GM21825 (cell line): ENCODE measurements around the gene MINAR1.
"Not testable (repeated sequence)": the region's sequence is repeated elsewhere in the genome, so short reads cannot be mapped to it uniquely, and the experiment has no call there.

Experiments
- ATAC-seq: cut with Tn5 transposase; IDR thresholded peaks from one replicate; pipeline ENCODE4 v1.9.1; 2021; ENCODE audit warnings: mild to moderate bottlenecking, moderate library complexity; ENCODE audit not compliant: unreplicated experiment

MINAR1 gene

GRCh38 chr15:79431636-79432344, at the start of gene MINAR1:
Gene MINAR1, plus strand, starts transcription at chr15:79432336. Its CDS starts 23,812 bp downstream, at chr15:79456148.
- no peak for ATAC-seq

DNA sequence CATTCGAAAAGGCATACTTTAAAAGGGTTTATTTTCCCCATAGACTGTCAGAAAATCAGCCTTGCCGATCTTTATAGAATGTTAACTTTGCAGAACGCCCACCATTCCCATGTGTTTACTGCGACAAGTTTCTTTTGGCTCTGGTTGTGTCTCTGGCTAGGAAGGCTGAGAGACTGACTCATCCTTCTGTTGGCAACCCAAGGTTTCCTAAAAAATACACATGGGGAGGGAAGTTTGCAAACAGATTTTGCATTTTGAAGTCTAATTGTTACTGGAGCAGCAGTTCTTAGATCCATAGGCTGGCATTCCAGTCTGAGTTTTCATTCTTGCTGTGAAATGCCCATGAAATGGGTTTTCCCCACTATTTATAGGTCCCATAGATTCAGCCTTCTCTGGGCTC, 37.9 kb upstream of the MINAR1 start:
- no peak for ATAC-seq

DNA sequence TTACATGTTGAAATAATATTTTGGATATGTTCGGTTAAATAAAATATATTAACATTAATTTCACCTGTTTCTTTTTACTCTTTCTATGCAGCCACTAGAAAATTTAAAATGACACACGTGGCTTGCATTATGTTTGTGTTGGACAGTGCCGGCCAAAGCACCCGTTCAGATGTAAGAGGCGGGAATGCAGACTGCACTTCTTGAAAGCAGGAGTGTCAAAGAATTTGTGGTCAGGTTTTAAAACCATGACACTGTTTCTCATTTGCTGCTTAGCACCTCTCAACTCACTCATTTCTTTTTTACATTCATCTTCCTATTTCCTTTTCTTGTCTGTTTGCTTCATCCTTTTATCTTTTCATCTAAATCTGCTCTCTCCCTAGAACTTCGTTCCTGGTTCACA, 35.3 kb upstream of the MINAR1 start:
- no peak for ATAC-seq

DNA sequence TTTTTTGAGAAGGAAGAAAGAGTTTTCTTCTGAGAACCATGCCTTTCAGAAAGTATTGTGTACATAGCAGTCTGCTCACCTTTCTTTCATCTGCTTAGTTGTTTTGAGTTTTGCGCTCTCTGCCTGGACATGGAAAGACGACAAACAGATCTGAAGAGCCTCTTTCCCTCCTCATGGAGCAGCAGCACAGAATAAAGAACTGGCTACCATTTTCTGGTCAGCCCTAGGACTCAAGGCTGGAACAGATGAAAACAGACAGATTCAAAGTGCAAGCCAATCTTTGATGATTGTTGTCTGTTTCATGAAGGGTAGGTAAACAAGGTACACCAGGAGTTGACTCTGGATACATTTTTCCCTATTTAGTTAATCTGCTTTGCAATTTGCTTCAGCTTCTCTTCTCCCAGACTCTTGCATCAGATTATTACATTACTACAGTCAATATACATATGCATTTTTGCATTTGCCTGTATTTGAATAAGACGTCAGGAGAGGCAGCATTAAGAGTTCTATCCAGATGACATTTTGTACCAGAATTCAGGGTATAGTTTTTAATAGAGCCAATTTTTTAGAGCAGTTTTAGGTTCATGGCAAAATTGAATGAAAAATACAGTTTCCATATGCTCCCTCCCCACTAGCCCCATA, 34.7 kb upstream of the MINAR1 start:
- no peak for ATAC-seq

GRCh38 chr15:79399606-79400005, 32.5 kb upstream of the MINAR1 start:
- no peak for ATAC-seq

GRCh38 chr15:79400650-79401049, 31.5 kb upstream of the MINAR1 start:
- no peak for ATAC-seq

DNA sequence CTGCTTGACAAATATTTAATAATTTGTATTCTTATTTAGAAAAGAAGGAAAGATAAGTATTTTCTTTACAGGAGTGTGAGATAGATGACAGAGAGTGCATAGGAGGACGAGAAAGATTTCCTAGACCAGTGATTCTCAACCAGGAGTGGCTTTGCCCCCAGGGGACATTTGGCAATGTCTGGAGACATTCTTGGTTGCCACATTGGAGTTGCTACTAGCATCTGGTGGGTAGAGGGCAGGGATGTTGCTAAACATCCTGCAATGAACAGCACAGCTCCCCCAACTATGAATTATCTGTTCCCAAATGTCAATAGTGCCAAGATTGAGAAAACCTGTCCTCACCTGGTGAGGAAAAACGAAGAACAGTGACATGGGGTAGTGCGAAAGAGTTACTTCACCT, 30.8 kb upstream of the MINAR1 start:
- ATAC-seq, result no peak

GRCh38 chr15:79402136-79402535, 30.0 kb upstream of the MINAR1 start:
- no peak for ATAC-seq

- no peak for ATAC-seq
Measured at GRCh38 chr15:79403501-79403900, 28.6 kb upstream of the MINAR1 start.

GRCh38 chr15:79406210-79406609, 25.9 kb upstream of the MINAR1 start:
- ATAC-seq, result no peak

DNA sequence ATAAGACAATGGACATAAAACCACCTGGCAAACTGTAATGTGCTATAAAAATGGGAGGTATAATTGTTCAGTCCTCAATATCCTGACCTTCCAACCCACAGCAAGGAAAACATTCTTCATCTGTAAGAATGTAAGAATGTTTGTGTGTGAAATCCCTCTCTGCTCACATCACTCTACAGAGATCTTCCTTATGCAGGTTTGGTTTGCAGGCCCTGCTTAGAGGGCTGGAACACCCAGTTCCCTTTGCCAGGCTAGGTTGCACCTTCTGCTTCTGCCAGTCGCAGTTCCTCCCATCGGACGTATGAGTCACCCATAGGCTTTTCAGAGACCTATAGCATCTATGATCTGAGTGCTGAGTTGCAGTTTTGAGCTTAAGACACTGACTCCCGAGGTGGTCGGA, 24.1 kb upstream of the MINAR1 start:
- no peak for ATAC-seq

DNA sequence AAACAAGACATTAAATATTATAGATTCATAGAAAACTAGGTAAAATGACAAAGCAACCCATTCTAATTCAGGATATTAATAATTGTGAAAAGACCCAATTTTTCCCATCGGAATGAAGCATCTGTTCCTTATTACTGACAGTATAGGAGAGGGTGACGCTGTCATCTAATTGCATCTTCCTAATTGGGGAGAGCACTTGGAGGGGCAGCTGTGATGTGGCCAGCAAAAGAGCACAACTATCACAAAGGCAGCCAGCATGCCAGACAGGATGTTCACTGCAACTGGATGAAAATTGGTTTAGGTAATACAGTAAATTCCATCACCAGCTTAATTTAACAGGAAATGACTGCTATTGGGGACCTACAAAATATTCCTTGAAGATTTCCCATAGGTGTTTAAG, 21.9 kb upstream of the MINAR1 start:
- no peak for ATAC-seq

DNA sequence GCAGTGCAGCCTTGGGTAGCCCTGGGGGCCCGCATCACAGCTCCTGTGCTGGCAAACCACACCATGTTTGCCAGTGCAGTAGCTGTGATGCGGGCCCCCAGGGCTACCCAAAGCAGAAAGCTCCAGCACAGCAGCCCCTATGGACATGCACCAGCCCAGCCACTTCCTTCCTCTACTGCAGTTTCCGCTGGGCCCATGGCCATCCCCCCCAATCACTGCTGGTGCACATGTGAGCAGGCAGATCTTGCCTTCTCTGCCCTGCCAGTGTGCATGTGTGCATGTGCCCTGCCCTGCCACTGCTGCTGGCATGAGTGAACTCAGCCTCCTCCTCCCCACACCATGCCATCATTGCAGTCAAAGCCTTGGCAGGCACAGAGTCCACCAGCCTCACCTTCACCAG, 20.1 kb upstream of the MINAR1 start:
- ATAC-seq, result no peak

- ATAC-seq, result no peak
Measured at GRCh38 chr15:79412429-79412828, 19.7 kb upstream of the MINAR1 start.

- ATAC-seq, result no peak
Measured at GRCh38 chr15:79416876-79417275, 15.3 kb upstream of the MINAR1 start.

DNA sequence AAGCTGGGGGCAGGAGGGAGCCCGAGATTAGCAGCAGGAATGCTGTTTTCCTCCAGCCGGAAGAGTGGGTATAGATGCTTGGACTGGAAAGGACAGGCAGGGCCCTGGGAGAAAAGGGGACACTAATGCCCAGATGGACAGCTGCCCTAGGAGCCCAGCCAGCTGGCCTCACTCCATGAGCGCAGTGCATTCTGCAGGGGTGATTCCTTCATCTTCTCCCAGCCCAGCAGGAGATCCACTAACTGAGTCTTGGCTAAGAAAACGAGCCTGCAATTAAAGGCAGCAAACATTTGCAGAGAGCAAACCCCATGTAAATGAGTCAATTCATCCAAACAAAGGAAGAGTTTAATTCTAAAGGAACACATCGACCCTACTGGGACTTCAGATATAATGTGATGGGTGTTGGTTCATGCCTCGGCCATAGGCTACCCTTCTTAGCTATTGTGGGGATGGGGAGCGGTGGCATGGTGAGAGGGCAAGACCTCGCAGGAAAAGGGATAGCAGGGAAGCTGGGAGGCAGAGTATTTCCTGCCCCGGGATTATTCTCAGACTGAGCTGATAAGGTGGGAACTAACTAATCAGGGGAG, 13.3 kb upstream of the MINAR1 start:
- ATAC-seq, result no peak

GRCh38 chr15:79425591-79426295, 6.4 kb upstream of the MINAR1 start:
- no peak for ATAC-seq

DNA sequence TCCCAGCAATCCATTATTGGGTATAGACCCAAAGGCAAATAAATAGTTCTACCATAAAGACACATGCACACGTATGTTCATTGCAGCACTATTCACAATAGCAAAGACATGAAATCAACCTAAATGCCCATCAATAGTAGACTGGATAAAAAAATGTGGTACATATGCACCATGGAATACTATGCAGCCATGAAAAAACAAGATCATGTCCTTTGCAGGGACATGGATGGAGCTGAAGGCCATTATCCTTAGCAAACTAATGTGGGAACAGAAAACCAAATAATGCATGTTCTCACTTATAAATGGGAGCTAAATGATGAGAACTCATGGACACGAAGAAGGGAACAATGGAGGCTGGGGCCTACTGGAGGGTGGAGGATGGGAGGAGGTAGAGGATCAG, 5.2 kb upstream of the MINAR1 start:
- not testable (repeated sequence) for ATAC-seq

DNA sequence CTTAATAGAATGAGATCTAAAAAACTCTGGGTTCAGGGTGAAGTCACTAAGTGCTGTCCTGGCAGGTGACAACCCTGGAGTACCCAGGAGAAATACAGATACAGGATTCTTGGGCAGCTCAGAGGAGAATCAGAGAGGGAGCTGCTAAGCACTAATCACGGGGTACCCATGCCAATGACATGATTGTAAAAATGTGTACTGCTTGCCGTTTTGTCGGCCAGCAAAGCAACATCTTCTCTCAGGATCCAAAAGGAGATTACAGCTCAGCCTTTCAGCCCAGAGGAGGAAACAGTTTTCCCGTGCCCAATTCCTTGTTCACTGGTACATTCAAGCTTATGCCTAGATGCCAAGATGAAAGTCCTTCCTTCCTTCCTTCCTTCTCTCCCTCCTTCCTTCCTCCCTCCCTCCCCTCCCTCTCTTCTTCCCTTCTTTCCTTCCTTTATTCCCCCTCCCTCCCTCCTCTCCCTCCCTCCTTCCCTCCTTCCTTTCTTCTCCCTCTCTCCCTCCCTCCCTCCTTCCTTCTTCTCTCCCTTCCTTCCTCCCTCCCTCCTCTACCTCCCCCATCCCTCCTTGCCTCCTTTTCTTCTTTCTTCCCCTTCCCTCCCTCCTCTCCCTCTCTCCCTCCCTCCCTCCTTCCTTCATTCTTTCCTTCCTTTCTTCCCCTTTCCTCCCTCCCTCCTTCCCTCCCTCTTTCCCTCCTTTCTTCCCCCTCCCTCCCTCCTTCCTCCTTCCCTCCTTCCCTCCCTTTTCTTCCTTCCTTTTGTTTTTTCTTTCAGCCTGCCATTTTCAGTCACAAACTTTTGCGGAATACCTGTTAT, 4.1 kb upstream of the MINAR1 start:
- no peak for ATAC-seq

DNA sequence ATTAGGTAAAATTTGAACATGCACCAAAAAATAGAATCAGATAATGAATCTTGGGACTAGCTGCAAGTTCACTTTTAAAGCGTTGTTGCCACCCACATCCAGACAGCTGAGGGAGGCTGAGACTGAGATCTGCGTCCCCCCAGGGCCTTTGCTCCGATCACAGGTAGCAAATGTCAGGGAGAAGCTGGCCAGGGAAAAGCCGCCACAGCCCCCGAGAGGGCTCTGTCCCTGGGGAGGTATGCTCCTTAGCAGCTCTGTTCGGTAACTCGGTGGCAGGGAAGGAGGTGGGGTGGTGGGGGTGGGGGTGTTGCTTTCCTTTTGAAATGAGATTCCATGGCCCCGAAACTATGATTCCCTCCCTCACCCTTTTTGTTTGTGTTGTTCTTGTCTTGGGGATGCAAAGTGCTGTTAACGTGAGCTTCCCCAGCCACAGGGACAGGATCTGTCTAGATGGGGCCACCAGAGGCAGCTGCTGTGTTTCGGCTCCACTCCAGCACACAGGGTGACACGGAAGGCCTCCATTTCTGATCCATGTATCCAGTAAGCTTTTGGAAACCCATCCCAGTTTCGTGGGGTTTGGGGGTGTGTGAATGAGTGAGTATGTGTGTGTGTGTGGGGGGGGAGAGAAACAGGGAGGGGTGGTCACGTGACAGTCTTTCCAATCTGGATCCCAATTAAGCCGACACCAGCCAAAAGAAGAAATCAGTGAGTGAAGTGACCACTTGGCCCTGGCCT, 1.1 kb upstream of the MINAR1 start:
- no peak for ATAC-seq
